ENCODE measurements around the gene ZNF276. TPM values are rescaled to one million over a fixed set of nuclear protein-coding genes. Genes with fewer than 3 reads are reported as not detected.

ZNF276 gene
- total RNA-seq, 4 donors from 2014 or later, result 16.1 to 19.2 (median 17.2) TPM

GRCh38 chr16:89727406-89728120, 6.2 kb downstream of the ZNF276 start:
- Histone ChIP-seq H3K9me3 (no peaks in the 10 kb centered on the region), H3K27me3 (no peaks in the 10 kb centered on the region), H3K27ac (replicated peaks in 1 of 4) (no peak overlapping the region), H3K4me3 (no peak overlapping the region), H3K36me3 (peaks cover 76 to 100% (median 96%) of the 10 kb centered on the region in 4 donors), H3K4me1 (peaks cover 20 to 22% (median 21%) of the 10 kb centered on the region in 4 donors)
- WGBS, result 89% methylated on average over 14 of the region's 17 CpGs
- no peak for TF ChIP-seq EP300 (IDR thresholded peaks at IDR 0.05)
- TF ChIP-seq CTCF (IDR thresholded peaks at IDR 0.05), result no peak
- TF ChIP-seq POLR2A (IDR thresholded peaks at IDR 0.05; ENCODE audit: low read depth), result no peak
- TF ChIP-seq POLR2AphosphoS5 (IDR thresholded peaks at IDR 0.05), result no peak
- intact Hi-C loops (cut with DNase I), result no loop called here
- DNase-seq (ENCODE audit: extremely low spot score), result no peak

- H3K4me3 ChIP-seq, result no peak overlapping the region
- H3K27ac ChIP-seq (replicated peaks in 1 of 4), result no peak overlapping the region
- TF ChIP-seq CTCF (IDR thresholded peaks at IDR 0.05) (no peak), EP300 (IDR thresholded peaks at IDR 0.05) (no peak), POLR2A (IDR thresholded peaks at IDR 0.05; ENCODE audit: low read depth) (no peak), POLR2AphosphoS5 (IDR thresholded peaks at IDR 0.05) (no peak)
- no peaks in the 10 kb centered on the region for H3K27me3 ChIP-seq
- WGBS, result 89% methylated on average over 18 of the region's 18 CpGs
- DNase-seq (ENCODE audit: extremely low spot score), result no peak
- intact Hi-C loops (cut with DNase I), result no loop called here
- no peaks in the 10 kb centered on the region for H3K9me3 ChIP-seq
- peaks cover 81 to 100% (median 96%) of the 10 kb centered on the region in 4 donors for H3K36me3 ChIP-seq
- peaks cover 2 to 5% (median 4%) of the 10 kb centered on the region in 4 donors for H3K4me1 ChIP-seq
Measured at GRCh38 chr16:89729293-89729692, 8.0 kb downstream of the ZNF276 start.

GRCh38 chr16:89729863-89730593, 8.7 kb downstream of the ZNF276 start:
- Histone ChIP-seq H3K36me3 (peaks cover 81 to 100% (median 96%) of the 10 kb centered on the region in 4 donors), H3K27me3 (no peaks in the 10 kb centered on the region), H3K4me3 (no peak overlapping the region), H3K9me3 (no peaks in the 10 kb centered on the region), H3K4me1 (no peaks in the 10 kb centered on the region), H3K27ac (replicated peaks in 1 of 4) (no peak overlapping the region)
- no peak for DNase-seq (ENCODE audit: extremely low spot score)
- 73% methylated on average over 9 of the region's 14 CpGs for WGBS
- intact Hi-C loops (cut with DNase I), result no loop called here
- TF ChIP-seq EP300 (IDR thresholded peaks at IDR 0.05) (no peak), POLR2AphosphoS5 (IDR thresholded peaks at IDR 0.05) (no peak), POLR2A (IDR thresholded peaks at IDR 0.05; ENCODE audit: low read depth) (no peak), CTCF (IDR thresholded peaks at IDR 0.05) (no peak)

- DNase-seq (ENCODE audit: extremely low spot score), result no peak
- TF ChIP-seq POLR2A (IDR thresholded peaks at IDR 0.05; ENCODE audit: low read depth) (no peak), CTCF (IDR thresholded peaks at IDR 0.05) (no peak), POLR2AphosphoS5 (IDR thresholded peaks at IDR 0.05) (no peak), EP300 (IDR thresholded peaks at IDR 0.05) (no peak)
- 76% methylated on average over 18 of the region's 22 CpGs for WGBS
- Histone ChIP-seq H3K9me3 (no peaks in the 10 kb centered on the region), H3K27me3 (no peaks in the 10 kb centered on the region), H3K36me3 (peaks cover 79 to 100% (median 97%) of the 10 kb centered on the region in 4 donors), H3K4me1 (no peaks in the 10 kb centered on the region), H3K4me3 (no peak overlapping the region), H3K27ac (replicated peaks in 1 of 4) (no peak overlapping the region)
- intact Hi-C loops (cut with DNase I), result no loop called here
Measured at GRCh38 chr16:89730610-89731234, 9.4 kb downstream of the ZNF276 start.
